ENCODE data around the gene PDE4B.

Gene PDE4B

GRCh38 chr1:66270119-66270812 is 477.6 kb downstream of the PDE4B start:
- no peak for DNase-seq

GRCh38 chr1:66271216-66271903 is 478.7 kb downstream of the PDE4B start:
- peak; percentile 33 for DNase-seq

- DNase-seq: no peak
These were observed 479.2 kb downstream of the PDE4B start for GRCh38 chr1:66271904-66272254.

- DNase-seq: no peak
These were observed 481.0 kb downstream of the PDE4B start for GRCh38 chr1:66273656-66274055.

- DNase-seq: peak; percentile 57
These were observed 481.9 kb downstream of the PDE4B start for GRCh38 chr1:66274634-66275033.

GRCh38 chr1:66275083-66275482 is 482.4 kb downstream of the PDE4B start:
- peak; percentile 60 for DNase-seq

- no peak for DNase-seq
These were observed 482.9 kb downstream of the PDE4B start for GRCh38 chr1:66275601-66276023.

- DNase-seq: peak; percentile 54
These were observed 483.5 kb downstream of the PDE4B start for GRCh38 chr1:66276218-66276617.

GRCh38 chr1:66278260-66279021 is 485.7 kb downstream of the PDE4B start:
- no peak for DNase-seq

- DNase-seq: no peak
These were observed 489.1 kb downstream of the PDE4B start for GRCh38 chr1:66281808-66282207.

GRCh38 chr1:66282343-66282852 is 489.7 kb downstream of the PDE4B start:
- DNase-seq: peak; percentile 83

- DNase-seq: no peak
These were observed 490.4 kb downstream of the PDE4B start for GRCh38 chr1:66282891-66283621.

- peak; percentile 29 for DNase-seq
These were observed 490.9 kb downstream of the PDE4B start for GRCh38 chr1:66283622-66284041.

- DNase-seq: no peak
These were observed 492.1 kb downstream of the PDE4B start for GRCh38 chr1:66284746-66285145.

- no peak for DNase-seq
These were observed 493.0 kb downstream of the PDE4B start for GRCh38 chr1:66285618-66286270.

- no peak for DNase-seq
These were observed 493.6 kb downstream of the PDE4B start for GRCh38 chr1:66286307-66286706.

- DNase-seq: no peak
These were observed 495.4 kb downstream of the PDE4B start for GRCh38 chr1:66288048-66288447.

- DNase-seq: no peak
These were observed 498.3 kb downstream of the PDE4B start for GRCh38 chr1:66290761-66291530.

- DNase-seq: no peak
These were observed 498.8 kb downstream of the PDE4B start for GRCh38 chr1:66291531-66291864.

- no peak for DNase-seq
These were observed 499.6 kb downstream of the PDE4B start for GRCh38 chr1:66292305-66292704.

GRCh38 chr1:66292944-66293343 is 500.2 kb downstream of the PDE4B start:
- no peak for DNase-seq
